Ureter (tissue), 1 donor: ENCODE results near the gene LITAFD. TPM values are rescaled to one million over a fixed set of nuclear protein-coding genes. Genes with fewer than 3 reads are reported as not detected.
"Not testable (repeated sequence)": the region's sequence is repeated elsewhere in the genome, so short reads cannot be mapped to it uniquely, and the experiment has no call there.

Experiments
- DNase-seq: peaks from one replicate; pipeline ENCODE4 v3.0.0-alpha.2; 2020; ENCODE audit warnings: low spot score
- total RNA-seq: library from RNA; stranded (reverse); gene quantifications from one replicate; pipeline ENCODE4 v1.2.4, GENCODE V29; 2023
- donor health status: DM: yes; HTN: yes; CAD: no.

The LITAFD gene
- total RNA-seq, 1 donor from 2014 or later: not detected

- DNase-seq: no peak
Observed at GRCh38 chr16:8894736-8895334, 12.7 kb downstream of the LITAFD start.

GRCh38 chr16:8898660-8899318 lies 16.6 kb downstream of the LITAFD start:
- DNase-seq: no peak

GRCh38 chr16:8899709-8900317 lies 17.7 kb downstream of the LITAFD start:
- DNase-seq: no peak

- DNase-seq: no peak
Observed at GRCh38 chr16:8900343-8900742, 18.2 kb downstream of the LITAFD start.

- no peak for DNase-seq
Observed at GRCh38 chr16:8901320-8901861, 19.2 kb downstream of the LITAFD start.

GRCh38 chr16:8903004-8903403 lies 20.9 kb downstream of the LITAFD start:
- DNase-seq: no peak

- DNase-seq: no peak
Observed at GRCh38 chr16:8904018-8904430, 21.9 kb downstream of the LITAFD start.

GRCh38 chr16:8905168-8905762 lies 23.1 kb downstream of the LITAFD start:
- DNase-seq: no peak

GRCh38 chr16:8905795-8906591 lies 23.8 kb downstream of the LITAFD start:
- DNase-seq: no peak

GRCh38 chr16:8907096-8907495 lies 24.9 kb downstream of the LITAFD start:
- DNase-seq: no peak

- DNase-seq: no peak
Observed at GRCh38 chr16:8908810-8909468, 26.8 kb downstream of the LITAFD start.

GRCh38 chr16:8910811-8911210 lies 28.7 kb downstream of the LITAFD start:
- no peak for DNase-seq

- DNase-seq: no peak
Observed at GRCh38 chr16:8912793-8913192, 30.6 kb downstream of the LITAFD start.

GRCh38 chr16:8914098-8914497 lies 31.9 kb downstream of the LITAFD start:
- DNase-seq: no peak

GRCh38 chr16:8915722-8916301 lies 33.7 kb downstream of the LITAFD start:
- DNase-seq: no peak

- DNase-seq: no peak
Observed at GRCh38 chr16:8916541-8917225, 34.5 kb downstream of the LITAFD start.

GRCh38 chr16:8917336-8917735 lies 35.2 kb downstream of the LITAFD start:
- DNase-seq: not testable (repeated sequence)

- DNase-seq: no peak
Observed at GRCh38 chr16:8919089-8919933, 37.2 kb downstream of the LITAFD start.

GRCh38 chr16:8919934-8920462 lies 37.8 kb downstream of the LITAFD start:
- DNase-seq: no peak
